Prostate gland (tissue), 2 donors: ENCODE data around the gene OGFOD1. TPM values are rescaled to one million over a fixed set of nuclear protein-coding genes. Genes with fewer than 3 reads are reported as not detected.

Experiments used
- DNase-seq: peaks from one replicate; pipeline ENCODE4 v3.0.0-alpha.2; 2019; ENCODE audit warnings: low spot score
- H3K27ac ChIP-seq, 2 donors: fragments of 200-600 bp; sonication (generic); 2 replicates each; pipeline ENCODE4 v1.5.1; 2017 to 2019
- H3K27me3 ChIP-seq: fragments of 200-600 bp; sonication (generic); replicated peaks from 2 replicates; pipeline ENCODE4 v1.5.1; 2019; ENCODE audit not compliant: insufficient read depth
- H3K36me3 ChIP-seq, 2 donors: fragments of 200-600 bp; sonication (generic); 1 replicate in 1 of 2; 2 replicates in 1 of 2; pipeline versions ENCODE4 v1.5.1 to v1.8.1; 2017 to 2019
- H3K4me1 ChIP-seq: fragments of 200-600 bp; sonication (generic); replicated peaks from 2 replicates; pipeline ENCODE4 v1.5.1; 2019
- H3K4me3 ChIP-seq, 2 donors: fragments of 200-600 bp; sonication (generic); 2 replicates each; pipeline ENCODE4 v1.5.1; 2017 to 2019
- H3K9me3 ChIP-seq: fragments of 200-600 bp; sonication (generic); 2 replicates; pipeline ENCODE4 v1.5.1; 2017
- CTCF ChIP-seq, 4 experiments: fragments of 200-600 bp in 2 of 4; fragments of 450-650 bp in 2 of 4; sonication (generic) in 2 of 4; IDR thresholded peaks; 1 replicate in 3 of 4; 2 replicates in 1 of 4; pipeline ENCODE4 v1.5.1; 2016 to 2019; ENCODE audit warnings: antibody characterized with exemption in 4 of 4, mild to moderate bottlenecking in 2 of 4, moderate library complexity in 2 of 4
- POLR2A ChIP-seq: fragments of 450-650 bp; IDR thresholded peaks from one replicate; pipeline ENCODE4 v1.6.1; 2016; ENCODE audit warnings: antibody characterized with exemption, mild to moderate bottlenecking
- POLR2AphosphoS5 ChIP-seq: sonication (generic); formaldehyde crosslinking; IDR thresholded peaks from one replicate; pipeline ENCODE4 v1.6.1; 2017; ENCODE audit warnings: antibody characterized with exemption
- WGBS: methylation state at CpG from one replicate; pipeline ENCODE4 v1.1.5; 2018; 5-methylcytosine and 5-hydroxymethylcytosine counted together
- intact Hi-C: fragments of 100-400 bp; cut with DNase I; formaldehyde crosslinking; loops from one replicate; pipeline ENCODE4 v1.14.2; 2022
- total RNA-seq, 2 donors: library from RNA; depleted of rRNA; stranded (reverse); fragments of >200 nt; gene quantifications; one replicate each; pipeline ENCODE4 v1.1.0, GENCODE V29; 2016

Gene OGFOD1
- total RNA-seq, 2 donors from 2014 or later: 18.5 to 57.2 TPM

- TF ChIP-seq POLR2AphosphoS5: no peak
- TF ChIP-seq POLR2A: no peak
- TF ChIP-seq CTCF (IDR thresholded peaks at IDR 0.05): no peak
- H3K36me3 ChIP-seq: no peaks in the 10 kb centered on the region
- peaks cover 5% of the 10 kb centered on the region for H3K4me1 ChIP-seq
- no peak for DNase-seq
- no peak overlapping the region for H3K4me3 ChIP-seq
- H3K27ac ChIP-seq: no peak overlapping the region
- WGBS: 65% methylated on average over 6 of the region's 6 CpGs
- no peaks in the 10 kb centered on the region for H3K9me3 ChIP-seq
- intact Hi-C loops: loop anchor here (2.0 kb wide), 2 partner anchors 85 to 185 kb away; no protein-coding TSS in a partner anchor
- no peaks in the 10 kb centered on the region for H3K27me3 ChIP-seq
Measured at GRCh38 chr16:56515665-56516064, 64.3 kb downstream of the OGFOD1 start.

GRCh38 chr16:56517206-56517605, 65.9 kb downstream of the OGFOD1 start:
- intact Hi-C loops: loop anchor here (2.0 kb wide), 1 partner anchor 84 kb away; no protein-coding TSS in a partner anchor
- Histone ChIP-seq H3K36me3 (no peaks in the 10 kb centered on the region), H3K9me3 (no peaks in the 10 kb centered on the region), H3K4me3 (no peak overlapping the region), H3K4me1 (peaks cover 5% of the 10 kb centered on the region), H3K27me3 (no peaks in the 10 kb centered on the region), H3K27ac (no peak overlapping the region)
- DNase-seq: no peak
- TF ChIP-seq CTCF (IDR thresholded peaks at IDR 0.05) (no peak), POLR2A (no peak), POLR2AphosphoS5 (no peak)
- 94% methylated on average over 2 of the region's 2 CpGs for WGBS

GRCh38 chr16:56518425-56518824, 67.1 kb downstream of the OGFOD1 start:
- Histone ChIP-seq H3K27me3 (no peaks in the 10 kb centered on the region), H3K27ac (no peak overlapping the region), H3K9me3 (no peaks in the 10 kb centered on the region), H3K4me3 (no peak overlapping the region), H3K36me3 (no peaks in the 10 kb centered on the region), H3K4me1 (peaks cover 5% of the 10 kb centered on the region)
- no peak for TF ChIP-seq POLR2AphosphoS5
- no peak for TF ChIP-seq CTCF (IDR thresholded peaks at IDR 0.05)
- TF ChIP-seq POLR2A: no peak
- WGBS: 57% methylated on average over 7 of the region's 7 CpGs
- DNase-seq: no peak
- intact Hi-C loops: no loop called here

- H3K4me1 ChIP-seq: peaks cover 5% of the 10 kb centered on the region
- H3K4me3 ChIP-seq: peak within 1 kb of the TSS; percentile 90 to 97
- WGBS: under 1% methylated on average over 65 of the region's 65 CpGs
- peak; percentile 83 for DNase-seq
- peak within 1 kb of the TSS; percentile 88 to 91 for H3K27ac ChIP-seq
- intact Hi-C loops: no loop called here
- no peaks in the 10 kb centered on the region for H3K36me3 ChIP-seq
- TF ChIP-seq POLR2A: peak; percentile 73
- peak; percentile 95 for TF ChIP-seq POLR2AphosphoS5
- peak in 2 of 4 experiments; percentile 33 to 34 for TF ChIP-seq CTCF (IDR thresholded peaks at IDR 0.05)
- no peaks in the 10 kb centered on the region for H3K9me3 ChIP-seq
- H3K27me3 ChIP-seq: no peaks in the 10 kb centered on the region
Measured at GRCh38 chr16:56519459-56520250, 68.3 kb downstream of the OGFOD1 start, which contains the start of gene BBS2. Gene BBS2, minus strand, starts transcription at chr16:56520024. Its CDS starts 162 bp downstream, at chr16:56519862.

- 11% methylated on average over 4 of the region's 4 CpGs for WGBS
- TF ChIP-seq CTCF (IDR thresholded peaks at IDR 0.05) (no peak), POLR2A (no peak), POLR2AphosphoS5 (no peak)
- Histone ChIP-seq H3K4me1 (peaks cover 5% of the 10 kb centered on the region), H3K36me3 (no peaks in the 10 kb centered on the region), H3K27ac (peak overlapping the region; percentile 88 to 91), H3K27me3 (no peaks in the 10 kb centered on the region), H3K4me3 (peak overlapping the region; percentile 90 to 97), H3K9me3 (no peaks in the 10 kb centered on the region)
- intact Hi-C loops: no loop called here
- DNase-seq: no peak
Measured at GRCh38 chr16:56520251-56520577, 68.9 kb downstream of the OGFOD1 start.
